Mesendoderm (in vitro differentiated cells): ENCODE results near the gene PLAAT1.

ENCODE experiments used
- DNase-seq: peaks from one replicate; pipeline ENCODE4 v3.0.0; 2013
- H2AK5ac ChIP-seq: 2 replicates; pipeline ENCODE4 v1.6.1; 2013; ENCODE audit warnings: low read length, inconsistent platforms
- H2BK120ac ChIP-seq: 2 replicates; pipeline ENCODE4 v1.6.1; 2013; ENCODE audit warnings: low read depth, mild to moderate bottlenecking, low read length, moderate library complexity, mixed read lengths
- H2BK15ac ChIP-seq: replicated peaks from 2 replicates; pipeline ENCODE4 v1.6.1; 2013; ENCODE audit warnings: low read depth, mild to moderate bottlenecking, moderate library complexity
- H2BK5ac ChIP-seq: 2 replicates; pipeline ENCODE4 v1.6.1; 2013; ENCODE audit warnings: low read length, inconsistent platforms
- H3K18ac ChIP-seq: 2 replicates; pipeline ENCODE4 v1.6.1; 2013; ENCODE audit warnings: mild to moderate bottlenecking, low read length, mixed read lengths
- H3K23ac ChIP-seq: one replicate; pipeline ENCODE4 v1.6.1; 2013; ENCODE audit warnings: low read length
- H3K27ac ChIP-seq: 2 replicates; pipeline ENCODE4 v1.5.1; 2013; ENCODE audit warnings: low read depth, mild to moderate bottlenecking, inconsistent platforms, low read length, moderate library complexity
- H3K27me3 ChIP-seq: 2 replicates; pipeline ENCODE4 v1.6.1; 2013; ENCODE audit warnings: low read length, control low read depth, mild to moderate bottlenecking, inconsistent platforms; ENCODE audit not compliant: insufficient read depth, poor library complexity
- H3K36me3 ChIP-seq: 2 replicates; pipeline ENCODE4 v1.6.1; 2013; ENCODE audit warnings: low read length, inconsistent platforms; ENCODE audit not compliant: control insufficient read depth, insufficient read depth
- H3K4ac ChIP-seq: one replicate; pipeline ENCODE4 v1.6.1; 2013; ENCODE audit warnings: low read depth, mild to moderate bottlenecking, low read length, moderate library complexity
- H3K4me1 ChIP-seq: 2 replicates; pipeline ENCODE4 v1.6.1; 2013; ENCODE audit warnings: low read depth, low read length, inconsistent platforms; ENCODE audit not compliant: control insufficient read depth
- H3K4me2 ChIP-seq: 2 replicates; pipeline ENCODE4 v1.6.1; 2013; ENCODE audit warnings: low read length
- H3K4me3 ChIP-seq: 2 replicates; pipeline ENCODE4 v1.5.1; 2013; ENCODE audit warnings: mild to moderate bottlenecking, low read length
- H3K56ac ChIP-seq: one replicate; pipeline ENCODE4 v1.6.1; 2013; ENCODE audit warnings: low read length
- H3K79me1 ChIP-seq: 2 replicates; pipeline ENCODE4 v1.6.1; 2013; ENCODE audit warnings: low read length, inconsistent platforms
- H3K79me2 ChIP-seq: 2 replicates; pipeline ENCODE4 v1.6.1; 2013; ENCODE audit warnings: mild to moderate bottlenecking, low read length; ENCODE audit not compliant: control insufficient read depth, insufficient read depth
- H3K9ac ChIP-seq: 2 replicates; pipeline ENCODE4 v1.6.1; 2013; ENCODE audit warnings: low read length, inconsistent platforms
- H4K5ac ChIP-seq: one replicate; pipeline ENCODE4 v1.6.1; 2013; ENCODE audit warnings: low read length
- H4K8ac ChIP-seq: one replicate; pipeline ENCODE4 v1.6.1; 2013; ENCODE audit warnings: low read depth, mild to moderate bottlenecking, control low read depth, low read length, moderate library complexity
- WGBS: extraction: QIAGEN DNeasy Blood & Tissue Kit; methylation state at CpG from one replicate; pipeline ENCODE4 v1.1.7; 2013; ENCODE audit warnings: low lambda C conversion rate, missing lambda C conversion rate; ENCODE audit not compliant: insufficient coverage; ENCODE audit errors: extremely low coverage; 5-methylcytosine and 5-hydroxymethylcytosine counted together

Gene PLAAT1

GRCh38 chr3:193313061-193313958 lies 72.3 kb downstream of the PLAAT1 start:
- Histone ChIP-seq H3K56ac (no peak overlapping the region), H3K36me3 (no peaks in the 10 kb centered on the region), H3K27ac (no peak overlapping the region), H3K79me2 (no peaks in the 10 kb centered on the region), H2BK15ac (no peak overlapping the region), H3K4me1 (no peaks in the 10 kb centered on the region), H2BK120ac (peak overlapping the region; percentile 45), H4K8ac (no peak overlapping the region), H2AK5ac (no peak overlapping the region), H3K79me1 (no peaks in the 10 kb centered on the region), H3K27me3 (no peaks in the 10 kb centered on the region), H3K23ac (no peak overlapping the region), H3K9ac (no peak overlapping the region), H3K4ac (no peak overlapping the region), H2BK5ac (no peak overlapping the region), H3K18ac (no peak overlapping the region), H3K4me3 (no peak overlapping the region), H4K5ac (no peak overlapping the region), H3K4me2 (no peak overlapping the region)
- DNase-seq: peak; percentile 34
- no CpG with 5 or more reads among the region's 3 CpGs for WGBS

DNA sequence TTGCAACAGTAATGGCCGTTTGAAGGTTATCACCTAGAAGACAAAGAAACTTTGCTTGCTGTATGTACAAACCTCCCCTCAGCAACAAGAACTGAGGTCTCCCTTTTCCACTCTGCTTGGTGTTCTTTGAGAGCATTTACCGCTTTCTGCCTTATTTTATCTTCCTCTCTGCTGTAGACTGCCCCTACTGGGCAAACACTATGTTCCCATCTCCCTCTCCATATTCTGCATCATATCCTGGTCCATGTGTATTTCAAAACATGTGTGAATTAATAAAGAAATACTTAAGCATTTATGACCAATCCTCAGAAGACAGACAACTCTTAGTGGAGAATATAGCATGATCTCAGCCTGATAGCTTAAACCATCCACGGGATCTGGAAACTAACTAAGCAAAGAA lies 73.1 kb downstream of the PLAAT1 start:
- H3K27me3 ChIP-seq: no peaks in the 10 kb centered on the region
- H3K9ac ChIP-seq: no peak overlapping the region
- no peaks in the 10 kb centered on the region for H3K79me1 ChIP-seq
- no peak overlapping the region for H4K5ac ChIP-seq
- H3K56ac ChIP-seq: no peak overlapping the region
- H3K4ac ChIP-seq: no peak overlapping the region
- H2BK15ac ChIP-seq: no peak overlapping the region
- no peak overlapping the region for H3K4me2 ChIP-seq
- no CpG with 5 or more reads among the region's 3 CpGs for whole genome bisulfite sequencing
- H2BK5ac ChIP-seq: no peak overlapping the region
- H3K4me3 ChIP-seq: no peak overlapping the region
- no peak overlapping the region for H2AK5ac ChIP-seq
- DNase-seq: peak; percentile 21
- no peak overlapping the region for H2BK120ac ChIP-seq
- no peak overlapping the region for H4K8ac ChIP-seq
- H3K4me1 ChIP-seq: no peaks in the 10 kb centered on the region
- H3K27ac ChIP-seq: no peak overlapping the region
- H3K36me3 ChIP-seq: no peaks in the 10 kb centered on the region
- H3K23ac ChIP-seq: no peak overlapping the region
- no peaks in the 10 kb centered on the region for H3K79me2 ChIP-seq
- H3K18ac ChIP-seq: no peak overlapping the region

GRCh38 chr3:193317682-193318300 lies 76.8 kb downstream of the PLAAT1 start:
- Histone ChIP-seq H3K27me3 (no peaks in the 10 kb centered on the region), H2AK5ac (no peak overlapping the region), H3K9ac (no peak overlapping the region), H3K23ac (no peak overlapping the region), H4K5ac (no peak overlapping the region), H3K4ac (no peak overlapping the region), H3K4me3 (no peak overlapping the region), H4K8ac (no peak overlapping the region), H3K4me1 (no peaks in the 10 kb centered on the region), H3K27ac (no peak overlapping the region), H3K18ac (no peak overlapping the region), H2BK120ac (no peak overlapping the region), H2BK5ac (no peak overlapping the region), H3K4me2 (no peak overlapping the region), H3K79me1 (no peaks in the 10 kb centered on the region), H2BK15ac (no peak overlapping the region), H3K79me2 (no peaks in the 10 kb centered on the region), H3K56ac (no peak overlapping the region), H3K36me3 (no peaks in the 10 kb centered on the region)
- no CpG with 5 or more reads among the region's 2 CpGs for WGBS
- no peak for DNase-seq
